NCI-H69 (cell line): ENCODE measurements around the gene DNAJC4.

Source experiments
- DNase-seq: peaks from one replicate; lab custom pipeline; 2025; lab: John Stamatoyannopoulos, UW

DNAJC4 gene

GRCh38 chr11:64278576-64279190 lies 48.3 kb downstream of the DNAJC4 start:
- DNase-seq = no peak

- DNase-seq = no peak
These were observed 51.8 kb downstream of the DNAJC4 start for GRCh38 chr11:64281957-64282770.

GRCh38 chr11:64283092-64283491 lies 52.7 kb downstream of the DNAJC4 start:
- no peak for DNase-seq
